ENCODE measurements around the gene TTC16.

The TTC16 gene

GRCh38 chr9:127717766-127718165 is 1.9 kb downstream of the TTC16 start:
- in situ Hi-C loops (cut with MboI; ENCODE audit: low sequenced_read_pairs, unreplicated experiment): no loop called here
- DNase-seq (ENCODE audit: low spot score): no peak
- no peak for TF ChIP-seq CTCF (IDR thresholded peaks at IDR 0.05; ENCODE audit: borderline replicate concordance, control extremely low read depth, extremely low read depth, insufficient read depth, missing control alignments)

- in situ Hi-C loops (cut with MboI; ENCODE audit: low sequenced_read_pairs, unreplicated experiment): no loop called here
- no peak for TF ChIP-seq CTCF (IDR thresholded peaks at IDR 0.05; ENCODE audit: borderline replicate concordance, control extremely low read depth, extremely low read depth, insufficient read depth, missing control alignments)
- DNase-seq (ENCODE audit: low spot score): no peak
Observed at GRCh38 chr9:127720031-127720864, 4.4 kb downstream of the TTC16 start.

- in situ Hi-C loops (cut with MboI; ENCODE audit: low sequenced_read_pairs, unreplicated experiment): no loop called here
- no peak for DNase-seq (ENCODE audit: low spot score)
- no peak for TF ChIP-seq CTCF (IDR thresholded peaks at IDR 0.05; ENCODE audit: borderline replicate concordance, control extremely low read depth, extremely low read depth, insufficient read depth, missing control alignments)
Observed at GRCh38 chr9:127720865-127721227, 5.0 kb downstream of the TTC16 start.

- in situ Hi-C loops (cut with MboI; ENCODE audit: low sequenced_read_pairs, unreplicated experiment): no loop called here
- no peak for DNase-seq (ENCODE audit: low spot score)
- no peak for TF ChIP-seq CTCF (IDR thresholded peaks at IDR 0.05; ENCODE audit: borderline replicate concordance, control extremely low read depth, extremely low read depth, insufficient read depth, missing control alignments)
Observed at GRCh38 chr9:127721391-127721821, 5.5 kb downstream of the TTC16 start.

GRCh38 chr9:127722055-127722745 is 6.3 kb downstream of the TTC16 start:
- in situ Hi-C loops (cut with MboI; ENCODE audit: low sequenced_read_pairs, unreplicated experiment): no loop called here
- TF ChIP-seq CTCF (IDR thresholded peaks at IDR 0.05; ENCODE audit: borderline replicate concordance, control extremely low read depth, extremely low read depth, insufficient read depth, missing control alignments): no peak
- DNase-seq (ENCODE audit: low spot score): no peak

GRCh38 chr9:127723013-127723412 is 7.1 kb downstream of the TTC16 start:
- no peak for TF ChIP-seq CTCF (IDR thresholded peaks at IDR 0.05; ENCODE audit: borderline replicate concordance, control extremely low read depth, extremely low read depth, insufficient read depth, missing control alignments)
- in situ Hi-C loops (cut with MboI; ENCODE audit: low sequenced_read_pairs, unreplicated experiment): no loop called here
- DNase-seq (ENCODE audit: low spot score): no peak
